K562 (cell line): Measurements from ENCODE around the gene C2CD5. TPM values are rescaled to one million over a fixed set of nuclear protein-coding genes. Genes with fewer than 3 reads are reported as not detected.

Experiments
- ATAC-seq: fragments of 200-7000 bp; cut with Tn5 transposase; 3 replicates; pipeline ENCODE4 v1.9.1; 2020; ENCODE audit warnings: moderate library complexity
- BruUV-seq: library from RNA; stranded (reverse); fragments of 400-500 nt; replicated peaks from 2 replicates; lab custom pipeline; 2021; lab: Mats Ljungman, UMichigan
- CTCF ChIA-PET: fragments of 300-600 bp; formaldehyde crosslinking; extraction: SDS; loops from one replicate; lab custom pipeline; 2021; ENCODE audit warnings: low intra/inter-chr PET ratio; lab: Yijun Ruan, JAX
- POLR2A ChIA-PET: fragments of 300-600, 350-650 bp; sonication (Branson Sonifier 250); formaldehyde crosslinking; extraction: SDS; loops from one replicate; lab custom pipeline; 2021; ENCODE audit warnings: antibody characterized with exemption, inconsistent platforms; lab: Yijun Ruan, JAX
- DNase-seq, 4 experiments: peaks; one replicate each; pipeline versions ENCODE4 v3.0.0 to v3.0.0-alpha.2; 2011 to 2018; ENCODE audit warnings: low spot score in 3 of 4, mixed read lengths in 3 of 4; ENCODE audit errors: extremely low read depth in 1 of 4
- FAIRE-seq: peaks from 2 replicates; lab custom pipeline; 2011; peaks lifted over from hg19 to GRCh38; lab: Jason Lieb, UNC
- H2AFZ ChIP-seq: 2 replicates; pipeline ENCODE4 v1.6.0; 2011; ENCODE audit warnings: low read depth, low read length, control low read depth, inconsistent platforms
- H3K27ac ChIP-seq: fragments of 200-600 bp; 3 replicates; pipeline ENCODE4 v1.8.0; 2011; ENCODE audit warnings: low read depth, mild to moderate bottlenecking, control low read depth, inconsistent platforms, low read length, moderate library complexity, mixed read lengths; ENCODE audit errors: extremely low read depth
- H3K27me3 ChIP-seq, 2 experiments: fragments of 300-600 bp in 1 of 2; 2 replicates in 1 of 2; 3 replicates in 1 of 2; pipeline versions ENCODE4 v1.6.0 to v1.8.0; 2011; ENCODE audit warnings: inconsistent platforms in 2 of 2, low read length in 2 of 2, mild to moderate bottlenecking in 1 of 2, mixed read lengths in 1 of 2, moderate library complexity in 1 of 2; ENCODE audit not compliant: control insufficient read depth in 2 of 2, insufficient read depth in 2 of 2
- H3K36me3 ChIP-seq: fragments of 300-600 bp; 3 replicates; pipeline ENCODE4 v1.8.0; 2011; ENCODE audit warnings: mild to moderate bottlenecking, low read length, inconsistent platforms; ENCODE audit not compliant: control insufficient read depth, insufficient read depth
- H3K4me1 ChIP-seq, 2 experiments: fragments of 200-600 bp in 1 of 2; replicated peaks in 1 of 2; 2 replicates in 1 of 2; 3 replicates in 1 of 2; pipeline versions ENCODE4 v1.5.1 to v1.8.0; 2011; ENCODE audit warnings: inconsistent platforms in 2 of 2, low read length in 2 of 2, mild to moderate bottlenecking in 1 of 2, mixed read lengths in 1 of 2, moderate library complexity in 1 of 2; ENCODE audit not compliant: control insufficient read depth in 2 of 2, insufficient read depth in 2 of 2
- H3K4me2 ChIP-seq: 2 replicates; pipeline ENCODE4 v1.6.1; 2011; ENCODE audit warnings: low read length, control low read depth, inconsistent platforms, mixed read lengths; ENCODE audit not compliant: insufficient read depth
- H3K4me3 ChIP-seq: fragments of 200-600 bp; sonication (generic), shearing (Covaris generic); 2 replicates; pipeline ENCODE4 v1.5.1; 2016; ENCODE audit warnings: control low read depth, inconsistent platforms
- H3K79me2 ChIP-seq: fragments of 200-600 bp; 3 replicates; pipeline ENCODE4 v1.8.0; 2011; ENCODE audit warnings: low read length, inconsistent platforms; ENCODE audit not compliant: control insufficient read depth, insufficient read depth
- H3K9ac ChIP-seq, 2 experiments: 2 replicates each; pipeline versions ENCODE4 v1.6.0 to v1.6.1; 2011; ENCODE audit warnings: low read depth in 2 of 2, low read length in 2 of 2, control low read depth in 1 of 2, inconsistent platforms in 1 of 2, mild to moderate bottlenecking in 1 of 2, mixed read lengths in 1 of 2; ENCODE audit not compliant: insufficient read depth in 1 of 2
- H3K9me1 ChIP-seq: one replicate; pipeline ENCODE4 v1.6.0; 2011; ENCODE audit warnings: inconsistent platforms, mild to moderate bottlenecking, low read length, moderate library complexity; ENCODE audit not compliant: control insufficient read depth, insufficient read depth
- H3K9me3 ChIP-seq: replicated peaks from 2 replicates; pipeline ENCODE4 v1.5.1; 2011; ENCODE audit warnings: low read depth, low read length, inconsistent platforms; ENCODE audit not compliant: control insufficient read depth, insufficient read depth
- H4K20me1 ChIP-seq: replicated peaks from 2 replicates; pipeline ENCODE4 v1.6.1; 2011; ENCODE audit warnings: low read length, inconsistent platforms, mixed read lengths; ENCODE audit not compliant: control insufficient read depth, insufficient read depth
- BRF1 ChIP-seq: IDR thresholded peaks from 3 replicates; pipeline ENCODE4 v1.6.1; 2011; ENCODE audit warnings: borderline replicate concordance, mild to moderate bottlenecking; ENCODE audit not compliant: insufficient read length; ENCODE audit errors: extremely low read depth
- CHCHD3 ChIP-seq: fragments of 250-450 bp; sonication (Bioruptor Pico); IDR thresholded peaks from 2 replicates; pipeline ENCODE4 v2.1.2; 2022; ENCODE audit warnings: mild to moderate bottlenecking
- EP300 ChIP-seq: IDR thresholded peaks from 2 replicates; pipeline ENCODE4 v1.6.1; 2012; ENCODE audit warnings: low read length, improper control_type of control experiment
- FOXP1 ChIP-seq: sonication (generic); formaldehyde crosslinking; IDR thresholded peaks from 2 replicates; pipeline ENCODE4 v1.8.0; 2022; ENCODE audit warnings: mild to moderate bottlenecking, missing genetic modification reagents
- IFI16 ChIP-seq: fragments of 250-450 bp; sonication (Bioruptor Pico); IDR thresholded peaks from 2 replicates; pipeline ENCODE4 v2.1.2; 2022; ENCODE audit warnings: mild to moderate bottlenecking, inconsistent platforms
- TCF7 ChIP-seq: sonication (generic); IDR thresholded peaks from 2 replicates; pipeline ENCODE4 v1.6.1; 2016; ENCODE audit warnings: antibody characterized with exemption, borderline replicate concordance
- THRA ChIP-seq: fragments of 450-650 bp; IDR thresholded peaks from 2 replicates; pipeline ENCODE4 v1.6.1; 2017; ENCODE audit warnings: mild to moderate bottlenecking, moderate library complexity
- ZNF41 ChIP-seq: fragments of 250-450 bp; sonication (Bioruptor Pico); conservative IDR thresholded peaks from 2 replicates; pipeline ENCODE4 v1.4.0; 2020; ENCODE audit warnings: mild to moderate bottlenecking
- ZNF589 ChIP-seq: fragments of 200-800 bp; sonication (Bioruptor generic); IDR thresholded peaks from 2 replicates; pipeline ENCODE4 v1.6.1; 2016; ENCODE audit warnings: low read depth, missing genetic modification characterization, missing compliant biosample characterization
- WGBS: fragments of 100-300 bp; shearing (Covaris generic); methylation state at CpG from one replicate; pipeline ENCODE4 v1.1.6; 2016; ENCODE audit warnings: low coverage, mixed read lengths; ENCODE audit not compliant: insufficient coverage; ENCODE audit errors: missing lambda C conversion rate; 5-methylcytosine and 5-hydroxymethylcytosine counted together
- in situ Hi-C: fragments of 300-500 bp; cut with MboI; formaldehyde crosslinking; loops from 4 replicates; pipeline ENCODE4 v1.15.0; 2018; ENCODE audit warnings: inconsistent platforms, mixed read lengths
- intact Hi-C: fragments of 100-400 bp; cut with micrococcal nuclease; formaldehyde crosslinking; loops from 2 replicates; pipeline ENCODE4 v1.14.2; 2022
- polyA plus RNA-seq, 8 experiments: library from polyadenylated mRNA; depleted of rRNA in 4 of 8; stranded (reverse) in 5 of 8; unstranded in 3 of 8; fragments of >200 nt; fragmentation: Nextera tagmentation in 2 of 8; fragmentation: Illumina TruSeq in 1 of 8; extraction: Ambion mirVana in 2 of 8; extraction: Trizol in 1 of 8; gene quantifications; 2 replicates each; pipeline versions ENCODE4 v1.2.1 to v1.2.3, GENCODE V29; 2011 to 2014; ENCODE audit warnings: inconsistent platforms in 1 of 8, missing spikeins in 1 of 8
- total RNA-seq, 7 experiments: library from RNA; depleted of rRNA in 6 of 7; stranded (reverse); fragments of >200 nt in 6 of 7; fragmentation: Illumina TruSeq in 2 of 7; extraction: Trizol in 2 of 7; gene quantifications; 2 replicates each; pipeline versions ENCODE4 v1.2.1 to v1.2.3, GENCODE V29; 2011 to 2021; ENCODE audit warnings: low replicate concordance in 1 of 7
- TF ChIP-seq, protein P1 (sequence below), 2 experiments: fragments of 250-450 bp in 1 of 2; fragments of 450-650 bp in 1 of 2; sonication (Bioruptor Pico) in 1 of 2; IDR thresholded peaks; 2 replicates each; pipeline versions ENCODE4 v1.6.1 to v1.8.0; 2016 to 2021; ENCODE audit warnings: mild to moderate bottlenecking in 2 of 2, moderate library complexity in 2 of 2, missing compliant biosample characterization in 1 of 2, missing genetic modification characterization in 1 of 2

The C2CD5 gene
- total and polyA plus RNA-seq, 9 of the 15 experiments (the other 6 are each of a cell fraction or from before 2014, with no cell fraction given): 5.1 to 24.1 (median 14.3) TPM

DNA sequence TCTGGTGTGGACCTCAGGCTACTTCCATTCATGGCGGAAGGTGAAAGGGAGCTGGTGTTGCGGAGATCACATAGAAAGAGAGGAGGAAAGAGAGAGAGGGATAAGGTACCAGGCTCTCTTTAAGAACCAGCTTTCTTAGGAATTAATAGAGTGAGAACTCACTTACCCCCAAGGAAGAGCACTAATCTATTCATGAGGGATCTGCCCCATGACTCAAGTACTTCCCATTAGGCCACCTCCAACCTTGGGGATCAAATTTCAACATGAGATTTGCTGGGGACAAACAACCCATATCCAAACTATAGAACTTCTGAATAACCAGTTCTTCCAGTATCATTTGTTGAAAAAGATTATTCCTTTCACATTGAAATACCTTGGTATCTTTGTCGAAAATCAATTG is 34.0 kb upstream of the C2CD5 start:
- CTCF ChIA-PET: no interaction called here
- H3K79me2 ChIP-seq: no peaks in the 10 kb centered on the region

More for the DNA sequence above, 34.0 kb upstream of the C2CD5 start:
- in situ Hi-C loops (no loop called here), intact Hi-C loops (no loop called here)
- no peak for FAIRE-seq
- Histone ChIP-seq H3K27me3 (no peaks in the 10 kb centered on the region), H3K36me3 (no peaks in the 10 kb centered on the region), H3K9me3 (no peaks in the 10 kb centered on the region), H3K4me2 (no peak overlapping the region), H3K27ac (no peak overlapping the region), H3K4me3 (no peak overlapping the region), H3K4me1 (no peaks in the 10 kb centered on the region), H3K9ac (no peak overlapping the region), H2AFZ (no peak overlapping the region), H3K9me1 (no peaks in the 10 kb centered on the region), H4K20me1 (no peaks in the 10 kb centered on the region)
- POLR2A ChIA-PET: no interaction called here
- WGBS: 59% methylated on average over 3 of the region's 3 CpGs
- no TSS peak for BruUV-seq
- DNase-seq: no peak
- no peak for TF ChIP-seq THRA
- TF ChIP-seq CHCHD3: no peak
- TF ChIP-seq ZNF41 (CRISPR knock-in tag): no peak
- no peak for TF ChIP-seq BRF1
- no peak for TF ChIP-seq EP300
- no peak for TF ChIP-seq TCF7
- TF ChIP-seq, protein P1, sequence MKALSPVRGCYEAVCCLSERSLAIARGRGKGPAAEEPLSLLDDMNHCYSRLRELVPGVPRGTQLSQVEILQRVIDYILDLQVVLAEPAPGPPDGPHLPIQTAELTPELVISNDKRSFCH (CRISPR knock-in tag; IDR thresholded peaks at IDR 0.05): no peak
- TF ChIP-seq, protein P1 (tag; IDR thresholded peaks at IDR 0.05): no peak
- TF ChIP-seq FOXP1: no peak
- no peak for TF ChIP-seq IFI16 (CRISPR knock-in tag)
- no peak for TF ChIP-seq ZNF589
- ATAC-seq: no peak
